GM06990 (cell line): ENCODE data around the gene HES5.

ENCODE experiments used
- DNase-seq: peaks from one replicate; pipeline ENCODE4 v3.0.0-alpha.2; 2011; ENCODE audit not compliant: insufficient read length; ENCODE audit errors: extremely low read depth
- H3K27me3 ChIP-seq: replicated peaks from 2 replicates; pipeline ENCODE4 v1.6.0; 2011; ENCODE audit warnings: low read length; ENCODE audit not compliant: control insufficient read depth, insufficient read depth
- H3K36me3 ChIP-seq: 2 replicates; pipeline ENCODE4 v1.5.1; 2011; ENCODE audit warnings: low read length; ENCODE audit not compliant: control insufficient read depth, insufficient read depth
- H3K4me3 ChIP-seq: replicated peaks from 2 replicates; pipeline ENCODE4 v1.5.1; 2011; ENCODE audit warnings: low read depth, mild to moderate bottlenecking, control low read depth, low read length
- TF ChIP-seq, protein P1 (sequence below): IDR thresholded peaks from 2 replicates; pipeline ENCODE4 v1.5.1; 2011; ENCODE audit warnings: low read length, control low read depth, mild to moderate bottlenecking, inconsistent platforms; ENCODE audit not compliant: insufficient read depth, poor library complexity, severe bottlenecking

Gene HES5

DNA sequence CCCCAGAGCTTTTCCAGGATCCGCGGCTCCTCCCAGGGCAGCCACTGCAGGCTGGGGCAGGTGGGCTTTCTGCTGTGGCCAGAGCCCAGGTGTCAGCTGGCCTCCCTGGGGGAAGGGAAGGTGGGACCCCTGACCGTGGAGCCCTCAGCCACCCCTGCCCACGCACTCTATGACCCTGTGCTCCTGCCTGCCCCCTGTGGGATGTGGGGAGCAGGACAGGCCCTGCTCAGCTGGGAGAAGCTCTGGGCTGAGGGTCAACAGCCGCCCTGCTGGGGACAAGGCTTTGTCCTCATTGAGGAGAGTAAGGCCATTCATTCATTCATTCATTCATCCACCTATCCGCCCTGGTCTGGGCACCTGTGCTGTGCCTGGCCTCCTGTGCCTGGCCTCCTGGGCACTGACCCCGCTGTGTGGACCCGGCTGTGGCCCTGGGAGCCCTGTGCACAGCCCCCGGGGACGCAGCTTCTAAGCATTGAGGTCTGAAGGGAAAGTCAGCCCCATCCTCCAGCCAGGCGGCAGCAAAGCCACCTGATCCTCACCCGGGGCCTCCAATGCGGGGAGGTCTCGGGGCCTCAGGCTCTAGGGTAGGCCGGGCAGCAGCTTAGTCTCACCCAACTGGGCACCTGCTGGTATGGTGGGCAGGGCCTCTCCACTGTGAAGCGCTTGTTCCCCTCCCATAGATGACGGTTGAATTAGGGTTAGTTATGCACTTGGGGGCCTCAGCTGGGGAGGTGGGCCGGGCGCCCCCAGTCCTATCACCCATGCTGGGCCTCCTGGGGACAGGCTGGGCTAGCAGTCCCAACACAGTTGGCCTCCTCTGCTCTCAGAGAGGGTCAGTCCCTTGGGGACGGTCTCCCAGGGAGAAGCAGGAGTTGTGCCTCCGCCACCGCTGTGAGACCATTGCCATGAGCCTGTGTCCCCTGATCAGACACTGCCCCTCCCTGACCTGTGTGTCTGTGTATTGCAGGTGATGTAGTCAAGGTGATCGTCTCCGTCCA lies 32.1 kb upstream of the HES5 start:
- TF ChIP-seq, protein P1, sequence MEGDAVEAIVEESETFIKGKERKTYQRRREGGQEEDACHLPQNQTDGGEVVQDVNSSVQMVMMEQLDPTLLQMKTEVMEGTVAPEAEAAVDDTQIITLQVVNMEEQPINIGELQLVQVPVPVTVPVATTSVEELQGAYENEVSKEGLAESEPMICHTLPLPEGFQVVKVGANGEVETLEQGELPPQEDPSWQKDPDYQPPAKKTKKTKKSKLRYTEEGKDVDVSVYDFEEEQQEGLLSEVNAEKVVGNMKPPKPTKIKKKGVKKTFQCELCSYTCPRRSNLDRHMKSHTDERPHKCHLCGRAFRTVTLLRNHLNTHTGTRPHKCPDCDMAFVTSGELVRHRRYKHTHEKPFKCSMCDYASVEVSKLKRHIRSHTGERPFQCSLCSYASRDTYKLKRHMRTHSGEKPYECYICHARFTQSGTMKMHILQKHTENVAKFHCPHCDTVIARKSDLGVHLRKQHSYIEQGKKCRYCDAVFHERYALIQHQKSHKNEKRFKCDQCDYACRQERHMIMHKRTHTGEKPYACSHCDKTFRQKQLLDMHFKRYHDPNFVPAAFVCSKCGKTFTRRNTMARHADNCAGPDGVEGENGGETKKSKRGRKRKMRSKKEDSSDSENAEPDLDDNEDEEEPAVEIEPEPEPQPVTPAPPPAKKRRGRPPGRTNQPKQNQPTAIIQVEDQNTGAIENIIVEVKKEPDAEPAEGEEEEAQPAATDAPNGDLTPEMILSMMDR = peak; percentile 52
- DNase-seq = no peak
- Histone ChIP-seq H3K36me3 (peaks cover 38% of the 10 kb centered on the region), H3K4me3 (no peak overlapping the region), H3K27me3 (no peaks in the 10 kb centered on the region)

DNA sequence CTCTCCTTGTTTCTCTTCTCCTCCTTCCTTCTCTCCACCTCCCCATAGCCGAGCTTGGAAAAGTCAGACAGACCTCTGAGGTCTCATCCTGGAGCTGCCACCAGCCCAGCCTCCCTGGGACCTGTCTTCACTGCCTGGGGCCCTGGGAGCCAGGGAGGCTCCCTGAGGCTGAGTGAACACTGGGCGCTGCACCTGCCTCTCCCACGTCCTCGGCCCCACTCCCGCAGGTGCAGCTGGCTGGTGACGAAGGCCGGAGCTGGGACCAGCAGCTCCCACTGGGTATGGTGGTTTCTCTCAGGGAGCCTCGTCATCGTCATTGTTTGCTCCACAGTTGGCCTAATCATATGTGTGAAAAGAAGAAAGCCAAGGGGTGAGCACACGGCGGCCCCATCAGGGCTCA lies 31.4 kb upstream of the HES5 start:
- Histone ChIP-seq H3K4me3 (no peak overlapping the region), H3K36me3 (peaks cover 38% of the 10 kb centered on the region), H3K27me3 (no peaks in the 10 kb centered on the region)
- no peak for DNase-seq
- TF ChIP-seq, protein P1 = no peak

GRCh38 chr1:2560299-2561073 lies 30.4 kb upstream of the HES5 start:
- Histone ChIP-seq H3K4me3 (no peak overlapping the region), H3K36me3 (peaks cover 38% of the 10 kb centered on the region), H3K27me3 (no peaks in the 10 kb centered on the region)
- TF ChIP-seq, protein P1 = no peak
- DNase-seq = no peak

DNA sequence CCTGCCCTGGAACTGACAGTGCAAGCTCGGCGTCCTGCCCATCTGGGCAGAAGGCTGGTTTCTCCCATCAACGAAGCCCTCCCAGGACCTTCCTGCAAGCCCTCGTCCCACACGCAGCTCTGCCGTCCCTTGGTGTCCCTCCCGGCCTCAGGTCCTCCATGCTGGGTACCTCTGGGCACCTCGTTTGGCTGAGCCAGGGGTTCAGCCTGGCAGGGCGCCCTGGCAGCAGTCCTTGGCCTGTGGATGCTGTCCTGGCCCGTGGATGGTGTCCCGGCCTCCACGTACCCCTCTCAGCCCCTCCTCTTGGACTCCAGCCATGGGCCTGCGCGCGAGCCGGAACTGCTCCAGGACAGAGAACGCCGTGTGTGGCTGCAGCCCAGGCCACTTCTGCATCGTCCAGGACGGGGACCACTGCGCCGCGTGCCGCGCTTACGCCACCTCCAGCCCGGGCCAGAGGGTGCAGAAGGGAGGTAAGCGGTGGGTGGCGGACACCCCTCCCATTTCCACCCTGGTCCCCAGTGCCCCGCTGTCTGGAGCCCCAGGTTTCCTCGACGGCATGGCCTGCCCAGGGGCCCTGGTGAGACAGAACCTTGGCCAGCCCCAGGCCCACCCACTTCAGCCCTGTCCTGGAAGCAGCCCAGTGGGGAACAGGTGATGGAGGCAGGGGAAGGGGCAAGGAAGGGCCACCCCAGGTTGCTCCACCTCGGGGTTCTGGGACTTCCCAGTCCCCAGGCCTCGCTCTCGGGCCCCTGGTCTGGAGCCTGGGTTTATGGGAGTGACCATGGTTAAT lies 29.6 kb upstream of the HES5 start:
- TF ChIP-seq, protein P1 = no peak
- H3K4me3 ChIP-seq = no peak overlapping the region
- no peaks in the 10 kb centered on the region for H3K27me3 ChIP-seq
- peaks cover 38% of the 10 kb centered on the region for H3K36me3 ChIP-seq
- DNase-seq = no peak

GRCh38 chr1:2558861-2559260 lies 28.8 kb upstream of the HES5 start:
- TF ChIP-seq, protein P1 = no peak
- DNase-seq = no peak
- Histone ChIP-seq H3K4me3 (no peak overlapping the region; the same call in 1 of the 2 replicates), H3K36me3 (peaks cover 38% of the 10 kb centered on the region), H3K27me3 (no peaks in the 10 kb centered on the region)
